Posterior cingulate gyrus (tissue), 11 donors: ENCODE results near the gene ATF7.
A peak's percentile ranks its signal among the peaks of the same experiment; 100 is the strongest.

ENCODE experiments used
- DNase-seq, 10 donors: peaks; one replicate each; pipeline versions ENCODE4 v3.0.0 to v3.0.0-alpha.2; 2020 to 2021; ENCODE audit warnings: mixed read lengths in 3 of 10
- intact Hi-C: fragments of 100-400 bp; cut with DNase I; formaldehyde crosslinking; loops from one replicate; pipeline ENCODE4 v1.15.1; 2023

ATF7 gene

GRCh38 chr12:53538209-53538689 lies 87.9 kb downstream of the ATF7 start:
- intact Hi-C loops = no loop called here
- peak in 2 of 10 donors; percentile 17 to 27 for DNase-seq

- intact Hi-C loops = no loop called here
- peak in 1 of 10 donors; percentile 34 for DNase-seq
Observed at GRCh38 chr12:53536962-53537361, 89.2 kb downstream of the ATF7 start.

GRCh38 chr12:53533471-53533870 lies 92.7 kb downstream of the ATF7 start:
- intact Hi-C loops = no loop called here
- DNase-seq = no peak

GRCh38 chr12:53532524-53533445 lies 93.4 kb downstream of the ATF7 start:
- intact Hi-C loops = no loop called here
- DNase-seq = peak in 1 of 10 donors; percentile 16

- peak in 1 of 10 donors; percentile 52 for DNase-seq
- intact Hi-C loops = no loop called here
Observed at GRCh38 chr12:53532021-53532420, 94.2 kb downstream of the ATF7 start.

- intact Hi-C loops = no loop called here
- peak in 1 of 10 donors; percentile 42 for DNase-seq
Observed at GRCh38 chr12:53530920-53531319, 95.3 kb downstream of the ATF7 start.

- intact Hi-C loops = no loop called here
- DNase-seq = no peak
Observed at GRCh38 chr12:53530061-53530460, 96.1 kb downstream of the ATF7 start.

- DNase-seq = peak in 1 of 10 donors; percentile 55
- intact Hi-C loops = no loop called here
Observed at GRCh38 chr12:53524476-53524875, 101.7 kb downstream of the ATF7 start.

- no peak for DNase-seq
- intact Hi-C loops = no loop called here
Observed at GRCh38 chr12:53523131-53523530, 103.1 kb downstream of the ATF7 start.

GRCh38 chr12:53518381-53518780 lies 107.8 kb downstream of the ATF7 start:
- DNase-seq = no peak
- intact Hi-C loops = no loop called here

GRCh38 chr12:53516758-53517455 lies 109.3 kb downstream of the ATF7 start:
- peak in 1 of 10 donors; percentile 86 for DNase-seq
- intact Hi-C loops = no loop called here

GRCh38 chr12:53515291-53515680 lies 110.9 kb downstream of the ATF7 start:
- intact Hi-C loops = no loop called here
- no peak for DNase-seq

- intact Hi-C loops = no loop called here
- DNase-seq = no peak
Observed at GRCh38 chr12:53514628-53515290, 111.4 kb downstream of the ATF7 start.

- intact Hi-C loops = no loop called here
- no peak for DNase-seq
Observed at GRCh38 chr12:53513712-53514410, 112.3 kb downstream of the ATF7 start.

GRCh38 chr12:53510181-53510812 lies 115.9 kb downstream of the ATF7 start:
- DNase-seq = peak in 1 of 10 donors; percentile 70
- intact Hi-C loops = no loop called here

GRCh38 chr12:53508534-53509170 lies 117.5 kb downstream of the ATF7 start:
- DNase-seq = peak; percentile 79 to 97 (median 90)
- intact Hi-C loops = loop anchor here (5.0 kb wide), 1 partner anchor 156 kb away; no protein-coding TSS in a partner anchor

- DNase-seq = no peak
- intact Hi-C loops = loop anchor here (5.0 kb wide), 1 partner anchor 155 kb away; no protein-coding TSS in a partner anchor
Observed at GRCh38 chr12:53507603-53507885, 118.6 kb downstream of the ATF7 start.

GRCh38 chr12:53506881-53507602 lies 119.1 kb downstream of the ATF7 start, which contains the start of gene NPFF:
Gene NPFF (minus strand): TSS chr12:53507484. CDS start chr12:53507474, 10 bp downstream.
- DNase-seq = peak in 1 of 10 donors; percentile 50
- intact Hi-C loops = loop anchor here (5.0 kb wide), 1 partner anchor 155 kb away; no protein-coding TSS in a partner anchor

GRCh38 chr12:53506450-53506785 lies 119.8 kb downstream of the ATF7 start:
- peak in 1 of 10 donors; percentile 24 for DNase-seq
- intact Hi-C loops = loop anchor here (5.0 kb wide), 1 partner anchor 154 kb away; no protein-coding TSS in a partner anchor
